Fibroblast of villous mesenchyme (primary cell): Measurements from ENCODE around the gene TARS1. TPM values are rescaled to one million over a fixed set of nuclear protein-coding genes. Genes with fewer than 3 reads are reported as not detected.

Experiments used
- DNase-seq: peaks from one replicate; pipeline ENCODE4 v3.0.0-alpha.2; 2010; ENCODE audit warnings: low read depth
- H3K4me3 ChIP-seq: 2 replicates; pipeline ENCODE4 v1.5.1; 2011; ENCODE audit warnings: low read depth, mild to moderate bottlenecking, low read length
- total RNA-seq: library from RNA; depleted of rRNA; stranded (reverse); fragments of >200 nt; gene quantifications from 2 replicates; pipeline ENCODE4 v1.2.3, GENCODE V29; 2012
- TF ChIP-seq, protein P1 (sequence below): IDR thresholded peaks from 2 replicates; pipeline ENCODE4 v1.5.1; 2012; ENCODE audit warnings: low read depth, mild to moderate bottlenecking, low read length; ENCODE audit not compliant: insufficient read depth

TARS1 gene
- total RNA-seq, 1 donor: 293 TPM

DNA sequence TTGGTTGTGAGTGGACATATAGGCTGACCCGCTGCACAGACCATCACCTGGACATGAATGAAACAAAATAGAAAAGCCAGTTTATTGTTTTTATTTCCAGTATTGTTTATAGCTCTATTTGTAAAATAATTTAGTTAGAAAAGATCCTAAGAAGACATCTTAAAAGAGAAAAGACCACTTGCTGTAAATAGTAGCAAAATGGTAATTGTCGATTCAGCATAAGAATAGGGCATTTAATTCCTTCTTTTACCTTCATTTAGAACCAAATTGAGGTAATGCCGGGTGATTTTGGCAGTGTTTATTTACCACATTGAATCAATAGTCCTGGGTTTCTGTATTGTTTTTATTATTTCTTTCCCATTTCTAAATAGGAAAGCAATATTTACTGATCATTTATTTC is 7.4 kb downstream of the TARS1 start:
- no peak overlapping the region for H3K4me3 ChIP-seq
- TF ChIP-seq, protein P1, sequence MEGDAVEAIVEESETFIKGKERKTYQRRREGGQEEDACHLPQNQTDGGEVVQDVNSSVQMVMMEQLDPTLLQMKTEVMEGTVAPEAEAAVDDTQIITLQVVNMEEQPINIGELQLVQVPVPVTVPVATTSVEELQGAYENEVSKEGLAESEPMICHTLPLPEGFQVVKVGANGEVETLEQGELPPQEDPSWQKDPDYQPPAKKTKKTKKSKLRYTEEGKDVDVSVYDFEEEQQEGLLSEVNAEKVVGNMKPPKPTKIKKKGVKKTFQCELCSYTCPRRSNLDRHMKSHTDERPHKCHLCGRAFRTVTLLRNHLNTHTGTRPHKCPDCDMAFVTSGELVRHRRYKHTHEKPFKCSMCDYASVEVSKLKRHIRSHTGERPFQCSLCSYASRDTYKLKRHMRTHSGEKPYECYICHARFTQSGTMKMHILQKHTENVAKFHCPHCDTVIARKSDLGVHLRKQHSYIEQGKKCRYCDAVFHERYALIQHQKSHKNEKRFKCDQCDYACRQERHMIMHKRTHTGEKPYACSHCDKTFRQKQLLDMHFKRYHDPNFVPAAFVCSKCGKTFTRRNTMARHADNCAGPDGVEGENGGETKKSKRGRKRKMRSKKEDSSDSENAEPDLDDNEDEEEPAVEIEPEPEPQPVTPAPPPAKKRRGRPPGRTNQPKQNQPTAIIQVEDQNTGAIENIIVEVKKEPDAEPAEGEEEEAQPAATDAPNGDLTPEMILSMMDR: no peak
- DNase-seq: no peak

DNA sequence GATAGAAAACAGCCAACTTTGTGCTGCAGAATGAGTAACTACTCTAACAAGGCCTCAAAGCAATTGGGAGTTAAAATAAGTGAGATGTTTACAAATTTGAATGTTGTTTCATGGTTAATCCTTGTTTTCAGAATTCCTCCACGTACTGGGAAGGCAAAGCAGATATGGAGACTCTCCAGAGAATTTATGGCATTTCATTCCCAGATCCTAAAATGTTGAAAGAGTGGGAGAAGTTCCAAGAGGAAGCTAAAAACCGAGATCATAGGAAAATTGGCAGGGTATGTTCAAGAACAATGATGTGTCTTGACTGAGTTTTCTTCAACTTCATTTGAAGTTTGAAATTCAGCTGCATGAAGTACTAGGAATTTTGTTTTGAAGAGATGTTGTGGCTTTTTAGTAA is 16.4 kb downstream of the TARS1 start:
- TF ChIP-seq, protein P1: no peak
- H3K4me3 ChIP-seq: no peak overlapping the region
- peak; percentile 69 for DNase-seq

GRCh38 chr5:33457817-33458216 is 17.1 kb downstream of the TARS1 start:
- DNase-seq: no peak
- no peak overlapping the region for H3K4me3 ChIP-seq
- TF ChIP-seq, protein P1: no peak

DNA sequence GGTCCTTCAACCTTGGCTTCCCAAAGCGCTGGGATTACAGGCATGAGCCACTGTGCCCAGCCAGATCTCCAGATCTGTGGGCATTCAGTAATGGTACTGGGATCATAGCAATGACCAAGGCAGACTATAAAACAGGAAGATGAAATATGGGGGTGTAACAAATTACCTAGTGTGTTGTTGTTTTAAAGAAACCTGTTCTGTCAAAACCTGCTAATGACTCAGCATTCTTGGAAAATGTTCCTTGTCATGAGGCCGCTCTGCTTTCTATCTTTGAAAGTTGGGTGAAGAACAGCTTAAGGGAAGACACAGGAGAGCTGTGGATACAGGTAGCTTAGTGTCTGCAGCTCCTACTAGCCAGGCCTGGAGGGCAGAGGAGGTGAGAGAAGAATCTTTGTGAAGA is 19.4 kb downstream of the TARS1 start:
- DNase-seq: no peak
- no peak overlapping the region for H3K4me3 ChIP-seq

GRCh38 chr5:33462456-33462855 is 21.7 kb downstream of the TARS1 start:
- TF ChIP-seq, protein P1: no peak
- H3K4me3 ChIP-seq: no peak overlapping the region
- DNase-seq: peak; percentile 49

More for the DNA sequence above, 19.4 kb downstream of the TARS1 start:
- TF ChIP-seq, protein P1: no peak

DNA sequence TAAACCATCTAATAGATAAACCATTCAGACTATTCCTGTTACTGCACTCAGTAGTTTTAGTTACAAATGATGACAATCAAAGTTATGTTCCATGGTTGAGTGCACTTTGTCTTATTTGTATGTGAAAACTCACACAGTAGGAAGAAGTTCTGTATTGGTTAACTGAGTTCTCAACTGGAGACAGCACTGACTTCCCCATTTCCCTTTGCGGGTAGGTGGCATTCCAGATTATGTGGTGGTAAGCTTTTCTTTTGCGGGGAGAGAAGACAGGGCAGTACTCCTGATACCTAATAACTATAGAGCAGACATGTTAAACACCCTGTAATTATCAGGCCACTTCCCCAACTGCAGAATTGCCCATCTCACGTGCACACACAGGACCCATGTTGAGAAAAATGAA is 24.4 kb downstream of the TARS1 start:
- TF ChIP-seq, protein P1: no peak
- H3K4me3 ChIP-seq: no peak overlapping the region
- DNase-seq: no peak

DNA sequence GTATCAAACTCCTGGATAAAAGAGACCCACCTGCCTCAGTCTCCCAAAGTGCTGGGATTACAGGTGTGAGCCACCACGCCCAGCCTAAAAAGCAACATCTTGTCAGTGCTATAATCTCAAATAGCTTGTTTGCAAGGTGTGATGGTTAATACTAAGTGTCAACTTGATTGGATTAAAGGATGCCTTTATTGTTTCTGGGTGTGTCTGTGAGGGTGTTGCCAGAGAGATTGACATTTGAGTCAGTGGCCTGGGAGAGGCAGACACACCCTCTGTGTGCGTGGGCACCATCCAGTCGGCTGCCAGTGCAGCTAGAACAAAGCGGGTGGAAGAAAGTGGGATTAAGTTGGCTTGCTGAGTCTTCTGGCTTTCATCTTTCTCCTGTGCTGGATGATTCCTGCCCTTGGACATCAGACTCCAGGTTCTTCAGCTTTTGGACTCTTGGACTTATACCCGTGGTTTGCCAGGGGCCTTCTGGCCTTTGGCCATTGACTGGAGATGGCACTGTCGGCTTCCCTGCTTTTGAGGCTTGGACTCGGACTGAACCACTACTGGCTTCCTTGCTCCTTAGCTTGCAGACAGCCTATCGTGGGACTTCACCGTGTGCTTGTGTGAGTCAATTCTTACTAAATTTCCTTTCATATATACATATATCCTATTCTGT is 28.1 kb downstream of the TARS1 start:
- TF ChIP-seq, protein P1: no peak
- DNase-seq: no peak
- H3K4me3 ChIP-seq: no peak overlapping the region
